ENCODE results near the gene PTK7.

DNA sequence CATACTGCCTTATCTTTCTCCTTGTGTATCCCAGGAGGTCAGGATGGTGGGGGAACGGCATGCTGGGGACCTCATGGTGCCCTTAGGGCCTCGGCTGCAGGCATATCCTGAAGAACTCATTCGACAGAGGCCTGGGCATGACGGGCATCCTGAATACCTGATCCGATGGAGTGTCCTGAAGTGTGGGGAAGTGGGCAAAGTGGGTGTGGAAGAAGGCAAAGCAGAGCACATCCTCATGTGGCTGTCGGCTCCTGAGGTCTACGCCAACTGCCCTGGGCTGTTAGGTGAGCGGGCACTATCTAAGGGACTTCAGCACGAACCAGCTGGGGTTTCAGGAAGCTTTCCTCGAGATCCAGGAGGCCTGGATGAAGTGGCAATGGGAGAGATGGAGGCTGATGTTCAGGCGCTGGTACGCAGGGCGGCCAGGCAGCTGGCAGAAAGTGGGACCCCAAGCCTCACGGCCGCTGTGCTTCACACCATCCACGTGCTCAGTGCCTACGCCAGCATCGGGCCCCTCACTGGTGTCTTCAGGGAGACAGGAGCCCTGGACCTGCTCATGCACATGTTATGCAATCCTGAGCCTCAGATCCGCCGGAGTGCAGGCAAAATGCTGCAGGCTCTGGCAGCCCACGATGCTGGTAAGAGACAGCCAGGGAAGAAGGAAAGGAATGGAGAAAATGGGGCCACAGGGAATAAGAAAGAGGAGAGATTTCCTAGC is 108.3 kb downstream of the PTK7 start:
- TF ChIP-seq POLR2A (IDR thresholded peaks at IDR 0.05), result no peak
- TF ChIP-seq, protein P1, sequence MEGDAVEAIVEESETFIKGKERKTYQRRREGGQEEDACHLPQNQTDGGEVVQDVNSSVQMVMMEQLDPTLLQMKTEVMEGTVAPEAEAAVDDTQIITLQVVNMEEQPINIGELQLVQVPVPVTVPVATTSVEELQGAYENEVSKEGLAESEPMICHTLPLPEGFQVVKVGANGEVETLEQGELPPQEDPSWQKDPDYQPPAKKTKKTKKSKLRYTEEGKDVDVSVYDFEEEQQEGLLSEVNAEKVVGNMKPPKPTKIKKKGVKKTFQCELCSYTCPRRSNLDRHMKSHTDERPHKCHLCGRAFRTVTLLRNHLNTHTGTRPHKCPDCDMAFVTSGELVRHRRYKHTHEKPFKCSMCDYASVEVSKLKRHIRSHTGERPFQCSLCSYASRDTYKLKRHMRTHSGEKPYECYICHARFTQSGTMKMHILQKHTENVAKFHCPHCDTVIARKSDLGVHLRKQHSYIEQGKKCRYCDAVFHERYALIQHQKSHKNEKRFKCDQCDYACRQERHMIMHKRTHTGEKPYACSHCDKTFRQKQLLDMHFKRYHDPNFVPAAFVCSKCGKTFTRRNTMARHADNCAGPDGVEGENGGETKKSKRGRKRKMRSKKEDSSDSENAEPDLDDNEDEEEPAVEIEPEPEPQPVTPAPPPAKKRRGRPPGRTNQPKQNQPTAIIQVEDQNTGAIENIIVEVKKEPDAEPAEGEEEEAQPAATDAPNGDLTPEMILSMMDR (IDR thresholded peaks at IDR 0.05), result no peak

Measured in Peyer's patch (tissue), 4 donors.